OCI-LY7 (cell line): Measurements from ENCODE around the gene BAIAP2. TPM values are rescaled to one million over a fixed set of nuclear protein-coding genes. Genes with fewer than 3 reads are reported as not detected.

Source experiments
- BruUV-seq: library from RNA; stranded (reverse); fragments of 400-500 nt; replicated peaks from 2 replicates; lab custom pipeline; 2021; lab: Mats Ljungman, UMichigan
- CTCF ChIA-PET: fragments of 300-600 bp; sonication (Branson Sonifier 250); formaldehyde crosslinking; loops from one replicate; lab custom pipeline; 2022; ENCODE audit warnings: antibody characterized with exemption; ENCODE audit not compliant: unreplicated experiment; lab: Charles Lee
- POLR2A ChIA-PET: fragments of 300-600 bp; sonication (Branson Sonifier 250); formaldehyde crosslinking; loops from one replicate; lab custom pipeline; 2022; ENCODE audit warnings: antibody characterized with exemption; lab: Charles Lee
- DNase-seq: peaks from one replicate; pipeline ENCODE4 v3.0.0-alpha.2; 2015; ENCODE audit warnings: low spot score
- H2AFZ ChIP-seq: fragments of 200-600 bp; sonication (generic), shearing (Covaris generic); 2 replicates; pipeline ENCODE4 v1.6.1; 2014; ENCODE audit warnings: mild to moderate bottlenecking, antibody characterized with exemption, low read length, moderate library complexity
- H3K27ac ChIP-seq: fragments of 200-600 bp; sonication (generic); 2 replicates; pipeline ENCODE4 v1.5.1; 2014; ENCODE audit warnings: mixed run types, low read depth, mild to moderate bottlenecking, moderate library complexity, low read length, inconsistent platforms; ENCODE audit not compliant: poor library complexity, severe bottlenecking
- H3K36me3 ChIP-seq: fragments of 200-600 bp; sonication (generic); 2 replicates; pipeline ENCODE4 v1.6.1; 2014; ENCODE audit warnings: mild to moderate bottlenecking, antibody characterized with exemption, low read length, moderate library complexity, mixed read lengths; ENCODE audit not compliant: insufficient read depth
- H3K4me1 ChIP-seq: fragments of 200-600 bp; sonication (generic); 2 replicates; pipeline ENCODE4 v1.5.1; 2014; ENCODE audit warnings: mild to moderate bottlenecking, low read length; ENCODE audit not compliant: insufficient read depth, poor library complexity, severe bottlenecking
- H3K4me2 ChIP-seq: fragments of 200-600 bp; sonication (generic); 2 replicates; pipeline ENCODE4 v1.6.1; 2014; ENCODE audit warnings: mild to moderate bottlenecking, low read length
- H3K4me3 ChIP-seq: fragments of 200-600 bp; sonication (generic); 2 replicates; pipeline ENCODE4 v1.5.1; 2014; ENCODE audit warnings: mild to moderate bottlenecking, low read depth, low read length; ENCODE audit not compliant: poor library complexity, severe bottlenecking
- H3K79me2 ChIP-seq: fragments of 200-600 bp; sonication (generic); 2 replicates; pipeline ENCODE4 v1.6.1; 2016; ENCODE audit warnings: low read depth, mild to moderate bottlenecking, low read length, moderate library complexity, mixed read lengths; ENCODE audit not compliant: insufficient read depth
- H3K9me2 ChIP-seq: fragments of 200-600 bp; sonication (generic); 2 replicates; pipeline ENCODE4 v1.6.1; 2016; ENCODE audit warnings: mild to moderate bottlenecking, low read length, mixed read lengths; ENCODE audit not compliant: insufficient read depth
- H3K9me3 ChIP-seq: fragments of 200-600 bp; sonication (generic); 2 replicates; pipeline ENCODE4 v1.6.1; 2014; ENCODE audit warnings: mild to moderate bottlenecking, mixed run types, low read length, mixed read lengths
- H4K20me1 ChIP-seq: fragments of 200-600 bp; sonication (generic); 2 replicates; pipeline ENCODE4 v1.6.1; 2014; ENCODE audit warnings: mild to moderate bottlenecking, antibody characterized with exemption, low read length, moderate library complexity, mixed read lengths; ENCODE audit not compliant: insufficient read depth
- CTCF ChIP-seq: fragments of 200-600 bp; sonication (generic); conservative IDR thresholded peaks from 2 replicates; pipeline ENCODE4 v1.5.1; 2014; ENCODE audit warnings: mild to moderate bottlenecking, antibody characterized with exemption, low read length, moderate library complexity, mixed read lengths
- EZH2phosphoT487 ChIP-seq: fragments of 200-600 bp; sonication (generic); IDR thresholded peaks from 2 replicates; pipeline ENCODE4 v1.6.1; 2018; ENCODE audit warnings: low read depth, borderline replicate concordance, mild to moderate bottlenecking, mixed run types, antibody characterized with exemption, low read length, moderate library complexity, mixed read lengths
- intact Hi-C: fragments of 100-400 bp; cut with micrococcal nuclease; formaldehyde crosslinking; loops from one replicate; pipeline ENCODE4 v1.10.0; 2022; ENCODE audit not compliant: unreplicated experiment
- total RNA-seq, 2 experiments: library from RNA; depleted of rRNA in 1 of 2; stranded (reverse); fragments of >200 nt in 1 of 2; shearing (Covaris generic) in 1 of 2; gene quantifications; 2 replicates each; pipeline ENCODE4 v1.2.3, GENCODE V29; 2014 to 2022

BAIAP2 gene
- total RNA-seq, 2 experiments from 2014 or later: 2.1 to 2.3 TPM

- BruUV-seq: no TSS peak
- no peaks in the 10 kb centered on the region for H3K79me2 ChIP-seq
- H3K4me3 ChIP-seq: no peak overlapping the region
- intact Hi-C loops: no loop called here
- CTCF ChIA-PET: no interaction called here
- no peak for DNase-seq
- no peak overlapping the region for H2AFZ ChIP-seq
- no peaks in the 10 kb centered on the region for H3K9me2 ChIP-seq
- H4K20me1 ChIP-seq: no peaks in the 10 kb centered on the region
- POLR2A ChIA-PET: interaction anchor here (0.6 to 0.8 kb wide), 2 partner anchors 13 to 468 kb away, joined by 3 read pairs; no protein-coding TSS in a partner anchor
- H3K9me3 ChIP-seq: no peaks in the 10 kb centered on the region
- TF ChIP-seq CTCF (no peak), EZH2phosphoT487 (no peak)
- no peaks in the 10 kb centered on the region for H3K4me1 ChIP-seq
- H3K27ac ChIP-seq: no peak overlapping the region
- no peaks in the 10 kb centered on the region for H3K36me3 ChIP-seq
- H3K4me2 ChIP-seq: no peak overlapping the region
Measured at GRCh38 chr17:81049372-81049911, 14.5 kb downstream of the BAIAP2 start.

GRCh38 chr17:81049973-81050551 lies 15.1 kb downstream of the BAIAP2 start:
- Histone ChIP-seq H3K79me2 (no peaks in the 10 kb centered on the region), H3K27ac (no peak overlapping the region), H3K36me3 (no peaks in the 10 kb centered on the region), H4K20me1 (no peaks in the 10 kb centered on the region), H3K4me2 (no peak overlapping the region), H3K4me3 (no peak overlapping the region), H3K9me3 (no peaks in the 10 kb centered on the region), H2AFZ (no peak overlapping the region), H3K9me2 (no peaks in the 10 kb centered on the region), H3K4me1 (no peaks in the 10 kb centered on the region)
- BruUV-seq: no TSS peak
- POLR2A ChIA-PET: interaction anchor here (0.8 kb wide), 1 partner anchor 12 kb away, joined by 3 read pairs; no protein-coding TSS in a partner anchor
- TF ChIP-seq EZH2phosphoT487 (no peak), CTCF (no peak)
- no peak for DNase-seq
- intact Hi-C loops: no loop called here
- CTCF ChIA-PET: no interaction called here
